CD1c-positive myeloid dendritic cell (primary cell): ENCODE data around the gene CDH24.

ENCODE experiments used
- DNase-seq: peaks from one replicate; pipeline ENCODE4 v3.0.0-alpha.2; 2016; ENCODE audit errors: extremely low spot score

CDH24 gene

GRCh38 chr14:23056956-23057756 is at the start of gene CDH24:
Gene CDH24, minus strand, starts transcription at chr14:23057520. Its CDS starts 1,787 bp downstream, at chr14:23055733.
- DNase-seq = peak; percentile 51

- DNase-seq = no peak
These were observed 49.4 kb upstream of the CDH24 start for GRCh38 chr14:23106747-23107045.

GRCh38 chr14:23105348-23105824 is 48.1 kb upstream of the CDH24 start:
- DNase-seq = peak; percentile 20

- no peak for DNase-seq
These were observed 47.4 kb upstream of the CDH24 start, which contains the start of gene CIROP for GRCh38 chr14:23104591-23105347. Gene CIROP, minus strand, starts transcription at chr14:23104989. Its CDS starts 69 bp downstream, at chr14:23104920.

GRCh38 chr14:23104070-23104590 is 46.8 kb upstream of the CDH24 start:
- no peak for DNase-seq

GRCh38 chr14:23103581-23103980 is 46.3 kb upstream of the CDH24 start:
- DNase-seq = no peak

- DNase-seq = no peak
These were observed 45.5 kb upstream of the CDH24 start for GRCh38 chr14:23102801-23103200.

GRCh38 chr14:23101986-23102625 is 44.8 kb upstream of the CDH24 start:
- no peak for DNase-seq

GRCh38 chr14:23101213-23101970 is 44.1 kb upstream of the CDH24 start:
- DNase-seq = no peak

GRCh38 chr14:23099212-23099861 is 42.0 kb upstream of the CDH24 start:
- DNase-seq = no peak

- no peak for DNase-seq
These were observed 40.5 kb upstream of the CDH24 start for GRCh38 chr14:23097786-23098185.

GRCh38 chr14:23095196-23096108 is 38.1 kb upstream of the CDH24 start, which contains the start of gene C14orf119:
Gene C14orf119, plus strand, starts transcription at chr14:23095505. Its CDS starts 2,154 bp downstream, at chr14:23097659.
- peak; percentile 100 for DNase-seq

- peak; percentile 82 for DNase-seq
These were observed 37.4 kb upstream of the CDH24 start, which contains the start of gene ACIN1 for GRCh38 chr14:23094666-23095195. Gene ACIN1, minus strand, starts transcription at chr14:23095136. Its CDS starts 24 bp downstream, at chr14:23095112.

GRCh38 chr14:23093991-23094665 is 36.8 kb upstream of the CDH24 start:
- DNase-seq = no peak

GRCh38 chr14:23093526-23093925 is 36.2 kb upstream of the CDH24 start:
- DNase-seq = no peak

- DNase-seq = no peak
These were observed 35.8 kb upstream of the CDH24 start for GRCh38 chr14:23093104-23093503.

GRCh38 chr14:23091294-23092225 is 34.2 kb upstream of the CDH24 start:
- no peak for DNase-seq

- DNase-seq = no peak
These were observed 32.9 kb upstream of the CDH24 start for GRCh38 chr14:23090254-23090636.
